Measurements from ENCODE around the gene ZSCAN22.

Gene ZSCAN22

GRCh38 chr19:58379246-58379645, 52.5 kb downstream of the ZSCAN22 start:
- no peak for DNase-seq

GRCh38 chr19:58380037-58380661, 53.4 kb downstream of the ZSCAN22 start:
- no peak for DNase-seq

DNA sequence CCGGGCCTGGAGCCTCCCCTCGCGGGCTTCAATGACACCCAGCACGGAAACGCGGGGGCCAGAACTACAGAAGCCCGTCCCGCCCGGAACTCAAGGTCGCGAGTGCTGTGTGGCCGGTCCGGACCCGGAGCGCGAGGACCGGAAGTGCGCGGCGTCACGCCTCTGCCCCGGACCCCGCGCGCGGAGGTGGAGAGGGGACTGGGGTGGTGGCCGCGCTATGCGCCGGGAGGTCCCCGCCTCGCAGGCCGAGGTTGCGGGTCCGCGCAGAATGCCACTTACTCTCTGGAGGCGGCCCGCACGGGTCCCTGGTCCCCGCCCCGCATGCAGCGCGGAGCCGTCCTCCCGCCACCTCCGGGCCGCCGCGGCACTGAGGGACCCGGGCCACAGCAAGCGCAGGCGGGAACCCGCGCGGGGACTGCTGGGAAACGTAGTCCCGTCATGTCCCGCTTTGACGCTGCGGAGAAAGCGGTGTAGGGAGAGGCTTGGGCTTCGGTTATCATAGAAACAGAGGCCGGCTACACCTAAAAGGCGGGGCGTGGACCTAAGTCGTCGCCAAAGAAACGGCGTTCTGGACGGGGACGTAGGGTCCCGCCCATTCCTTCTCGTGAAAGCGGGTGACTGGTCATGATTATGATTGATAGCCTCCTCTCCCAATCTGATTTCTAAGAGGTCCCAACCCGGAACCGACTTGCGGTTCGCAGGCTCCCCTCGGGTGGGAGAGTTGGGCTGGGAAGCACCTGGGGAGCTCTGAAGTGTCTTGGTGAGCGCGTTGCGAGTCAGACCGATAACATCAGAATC, 54.1 kb downstream of the ZSCAN22 start, which contains the start of gene ZNF837:
ZNF837 (minus strand) TSS at position 369 of the 798 bp plus-strand sequence. CDS start 11,698 bp downstream, outside the sequence.
- DNase-seq, result peak; percentile 97 to 100 (median 98)

DNA sequence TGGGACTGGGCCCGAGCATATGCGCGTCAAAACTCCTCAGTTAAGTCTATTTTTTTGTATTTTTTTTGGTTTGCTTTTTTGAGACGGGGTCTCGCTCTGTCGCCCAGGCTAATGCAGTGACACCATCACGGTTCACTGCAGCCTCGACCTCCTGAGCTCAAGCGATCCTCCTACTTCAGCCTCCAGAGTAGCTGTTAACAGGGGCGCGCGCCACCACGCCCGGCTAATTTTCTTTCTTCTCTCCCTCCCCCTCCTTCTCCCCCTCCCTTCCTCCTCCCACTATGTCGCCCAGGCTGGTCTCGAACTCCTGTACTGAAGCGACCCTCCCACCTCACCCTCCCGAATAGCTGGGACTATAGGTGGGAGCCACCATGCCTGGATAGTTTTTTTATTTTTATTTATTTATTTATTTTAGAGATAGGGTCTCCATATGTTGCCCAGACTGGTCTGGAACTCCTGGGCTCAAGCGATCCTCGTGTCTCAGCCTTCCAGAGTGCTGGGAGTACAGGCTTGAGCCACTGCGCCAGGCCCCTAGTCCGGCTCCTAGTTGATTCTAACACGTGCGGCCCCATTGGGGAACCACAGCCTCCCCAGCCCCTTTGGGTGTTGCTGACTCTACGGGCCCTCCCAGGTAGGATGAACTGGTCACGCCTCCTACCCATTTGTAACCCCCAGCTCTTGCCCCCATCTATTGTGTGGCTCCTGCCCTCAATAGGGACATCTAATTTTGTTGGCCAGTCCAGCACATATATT, 54.8 kb downstream of the ZSCAN22 start:
- no peak for DNase-seq

- DNase-seq, result no peak
These were observed 56.3 kb downstream of the ZSCAN22 start for GRCh38 chr19:58382997-58383603.

DNA sequence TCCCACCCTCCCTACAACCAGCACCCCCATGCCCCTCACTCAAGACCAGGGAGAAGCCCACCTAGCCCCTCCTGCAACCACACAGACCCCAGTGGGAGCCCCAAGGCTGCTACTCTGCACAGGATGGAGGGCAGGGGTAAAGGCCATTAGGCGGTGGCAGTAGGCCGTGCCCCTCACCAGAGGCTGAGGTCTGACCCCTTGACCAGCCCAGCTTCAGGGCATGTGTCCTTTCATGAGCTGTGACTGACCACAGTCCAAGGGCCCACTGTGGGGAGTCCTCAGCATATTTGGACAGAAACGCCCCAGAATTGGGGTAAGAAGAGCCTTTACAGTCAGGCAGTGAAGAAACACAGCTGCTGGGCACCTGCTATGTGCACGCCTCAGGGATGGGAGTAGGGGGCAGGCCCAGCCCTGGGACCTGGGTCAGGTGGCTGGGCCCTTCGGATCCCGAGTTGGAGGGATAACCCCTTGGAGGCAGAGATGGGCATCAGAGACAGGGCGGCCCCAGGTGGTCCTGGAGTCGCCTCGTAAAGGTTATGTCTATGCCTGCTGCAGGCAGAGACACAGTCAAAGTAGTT, 58.6 kb downstream of the ZSCAN22 start:
- DNase-seq, result no peak

- no peak for DNase-seq
These were observed 59.2 kb downstream of the ZSCAN22 start for GRCh38 chr19:58385891-58386575.

- DNase-seq, result peak; percentile 94 to 99 (median 94)
These were observed 60.0 kb downstream of the ZSCAN22 start, which contains the start of gene RPS5 for GRCh38 chr19:58386576-58387337. RPS5 (plus strand) TSS chr19:58387269; CDS start chr19:58388138, 869 bp downstream.

- no peak for DNase-seq
These were observed 60.8 kb downstream of the ZSCAN22 start for GRCh38 chr19:58387338-58388174.

DNA sequence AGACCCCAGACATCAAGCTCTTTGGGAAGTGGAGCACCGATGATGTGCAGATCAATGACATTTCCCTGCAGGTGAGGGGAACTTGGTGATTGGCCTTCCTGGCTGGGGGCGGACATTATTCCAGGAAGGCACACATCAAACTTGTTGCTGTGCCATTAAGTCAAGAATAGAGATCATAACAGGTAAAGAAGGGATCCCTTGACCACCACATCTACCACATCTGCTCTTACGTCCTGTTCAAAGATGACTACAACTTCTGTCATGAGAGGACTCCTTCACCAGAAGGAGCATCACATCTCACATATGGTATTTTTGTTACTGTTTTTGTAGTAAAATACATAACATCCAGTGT, 61.4 kb downstream of the ZSCAN22 start:
- DNase-seq, result no peak

Measured in T-helper 1 cell (primary cell).